HepG2 (cell line): Measurements from ENCODE around the gene JAG1. TPM values are rescaled to one million over a fixed set of nuclear protein-coding genes. Genes with fewer than 3 reads are reported as not detected.

Experiments
- ATAC-seq: fragments of 200-7000 bp; cut with Tn5 transposase; 3 replicates; pipeline ENCODE4 v1.9.1; 2020; ENCODE audit warnings: mild to moderate bottlenecking, moderate library complexity
- BruUV-seq: library from RNA; stranded (reverse); fragments of 400-500 nt; replicated peaks from 2 replicates; lab custom pipeline; 2021; lab: Mats Ljungman, UMichigan
- CTCF ChIA-PET: fragments of 300-600 bp; formaldehyde crosslinking; extraction: SDS; loops from one replicate; lab custom pipeline; 2021; ENCODE audit warnings: low total read pairs, inconsistent platforms, low intra/inter-chr PET ratio; lab: Yijun Ruan, JAX
- POLR2A ChIA-PET: fragments of 350-600 bp; sonication (Branson Sonifier 250); formaldehyde crosslinking; loops from one replicate; lab custom pipeline; 2020; ENCODE audit warnings: antibody characterized with exemption, inconsistent platforms; lab: Yijun Ruan, JAX
- DNase-seq: peaks from one replicate; pipeline ENCODE4 v3.0.0-alpha.2; 2015; ENCODE audit warnings: low spot score
- FAIRE-seq: peaks from 3 replicates; lab custom pipeline; 2011; peaks lifted over from hg19 to GRCh38; lab: Jason Lieb, UNC
- H2AFZ ChIP-seq: one replicate; pipeline ENCODE4 v1.6.1; 2011; ENCODE audit warnings: low read length, inconsistent platforms
- H3K27ac ChIP-seq: fragments of 300-600 bp; 3 replicates; pipeline ENCODE4 v1.8.0; 2011; ENCODE audit warnings: mixed run types, mild to moderate bottlenecking, mixed read lengths, low read length, inconsistent platforms; ENCODE audit not compliant: insufficient read depth; ENCODE audit errors: extremely low read length
- H3K27me3 ChIP-seq, 2 experiments: fragments of 200-600 bp in 1 of 2; 2 replicates in 1 of 2; 3 replicates in 1 of 2; pipeline versions ENCODE4 v1.6.0 to v1.8.0; 2011; ENCODE audit warnings: low read length in 2 of 2, mild to moderate bottlenecking in 2 of 2, moderate library complexity in 2 of 2, inconsistent platforms in 1 of 2; ENCODE audit not compliant: insufficient read depth in 2 of 2, control insufficient read depth in 1 of 2
- H3K36me3 ChIP-seq, 2 experiments: fragments of 200-600 bp in 1 of 2; replicated peaks in 1 of 2; 2 replicates in 1 of 2; 3 replicates in 1 of 2; pipeline versions ENCODE4 v1.5.1 to v1.8.0; 2011; ENCODE audit warnings: low read length in 2 of 2, inconsistent platforms in 1 of 2; ENCODE audit not compliant: insufficient read depth in 2 of 2, control insufficient read depth in 1 of 2
- H3K4me1 ChIP-seq: 2 replicates; pipeline ENCODE4 v1.5.1; 2012; ENCODE audit warnings: low read length, inconsistent platforms; ENCODE audit not compliant: insufficient read depth
- H3K4me2 ChIP-seq: 2 replicates; pipeline ENCODE4 v1.6.0; 2011; ENCODE audit warnings: low read depth, low read length, inconsistent platforms
- H3K4me3 ChIP-seq, 3 experiments: fragments of 200-600 bp in 1 of 3; sonication (generic), shearing (Covaris generic) in 1 of 3; replicated peaks in 1 of 3; 2 replicates each; pipeline ENCODE4 v1.5.1; 2011 to 2016; ENCODE audit warnings: low read length in 3 of 3, inconsistent platforms in 2 of 3, low read depth in 2 of 3, mild to moderate bottlenecking in 2 of 3, control low read depth in 1 of 3, mixed read lengths in 1 of 3; ENCODE audit not compliant: insufficient read depth in 1 of 3
- H3K79me2 ChIP-seq: one replicate; pipeline ENCODE4 v1.6.1; 2011; ENCODE audit warnings: low read length, inconsistent platforms; ENCODE audit not compliant: insufficient read depth
- H3K9ac ChIP-seq: 2 replicates; pipeline ENCODE4 v1.6.0; 2011; ENCODE audit warnings: mild to moderate bottlenecking, low read depth, low read length, inconsistent platforms; ENCODE audit not compliant: insufficient read depth
- H3K9me3 ChIP-seq: 2 replicates; pipeline ENCODE4 v1.5.1; 2012; ENCODE audit warnings: mild to moderate bottlenecking, low read length
- H4K20me1 ChIP-seq: 2 replicates; pipeline ENCODE4 v1.6.0; 2011; ENCODE audit warnings: inconsistent platforms, mild to moderate bottlenecking, low read length, moderate library complexity; ENCODE audit not compliant: insufficient read depth
- CC2D1A ChIP-seq: sonication (generic); formaldehyde crosslinking; IDR thresholded peaks from 2 replicates; pipeline ENCODE4 v1.8.1; 2023; ENCODE audit warnings: mild to moderate bottlenecking, missing genetic modification reagents
- FOXA3 ChIP-seq: IDR thresholded peaks from 2 replicates; pipeline ENCODE4 v1.6.1; 2016; ENCODE audit warnings: missing genetic modification reagents, missing compliant biosample characterization
- KDM5A ChIP-seq: fragments of 200-600 bp; sonication (generic); IDR thresholded peaks from 2 replicates; pipeline ENCODE4 v1.7.0; 2018; ENCODE audit warnings: antibody characterized with exemption, mild to moderate bottlenecking, low read length, borderline replicate concordance
- NR2C2 ChIP-seq: sonication (generic); formaldehyde crosslinking; IDR thresholded peaks from 2 replicates; pipeline ENCODE4 v1.4.0; 2020; ENCODE audit warnings: missing genetic modification reagents, mild to moderate bottlenecking, moderate library complexity, borderline replicate concordance
- PAWR ChIP-seq: sonication (generic); formaldehyde crosslinking; IDR thresholded peaks from 2 replicates; pipeline ENCODE4 v1.4.0; 2020; ENCODE audit warnings: missing genetic modification reagents, mild to moderate bottlenecking, borderline replicate concordance
- POGZ ChIP-seq: sonication (generic); formaldehyde crosslinking; IDR thresholded peaks from 2 replicates; pipeline ENCODE4 v1.4.0; 2020; ENCODE audit warnings: mild to moderate bottlenecking, missing genetic modification reagents
- SALL2 ChIP-seq: sonication (generic); formaldehyde crosslinking; IDR thresholded peaks from 2 replicates; pipeline ENCODE4 v1.8.1; 2023; ENCODE audit warnings: mild to moderate bottlenecking, missing genetic modification reagents, inconsistent platforms
- SOX6 ChIP-seq, 2 experiments: fragments of 450-650 bp in 1 of 2; sonication (generic) in 1 of 2; formaldehyde crosslinking in 1 of 2; IDR thresholded peaks; 2 replicates each; pipeline versions ENCODE4 v1.4.0 to v1.6.1; 2017 to 2020; ENCODE audit warnings: antibody characterized with exemption in 1 of 2, mild to moderate bottlenecking in 1 of 2, missing genetic modification reagents in 1 of 2
- ZNF331 ChIP-seq: sonication (generic); formaldehyde crosslinking; IDR thresholded peaks from 2 replicates; pipeline ENCODE4 v1.4.0; 2020; ENCODE audit warnings: missing genetic modification reagents
- WGBS: methylation state at CpG from one replicate; pipeline ENCODE4 v1.1.6; 2017; ENCODE audit warnings: low lambda C conversion rate; 5-methylcytosine and 5-hydroxymethylcytosine counted together
- in situ Hi-C: cut with HindIII; loops from 2 replicates; pipeline ENCODE4 v1.10.0; 2017; ENCODE audit warnings: low pct_unique_long_range_greater_than_20kb; ENCODE audit not compliant: extremely low pct_ligation_motif_present
- intact Hi-C: fragments of 100-400 bp; cut with micrococcal nuclease; formaldehyde crosslinking; loops from one replicate; pipeline ENCODE4 v1.10.0; 2022; ENCODE audit not compliant: unreplicated experiment
- polyA plus RNA-seq, 8 experiments: library from polyadenylated mRNA; depleted of rRNA in 3 of 8; stranded (reverse) in 7 of 8; unstranded in 1 of 8; fragments of >200 nt; fragmentation: Illumina TruSeq in 4 of 8; extraction: Trizol in 4 of 8; gene quantifications; 2 replicates each; pipeline versions ENCODE4 v1.2.1 to v1.2.3, GENCODE V29; 2011 to 2016; ENCODE audit warnings: low read depth in 4 of 8, missing spikeins in 1 of 8, mixed read lengths in 1 of 8; ENCODE audit not compliant: insufficient read depth in 1 of 8
- total RNA-seq, 5 experiments: library from RNA; depleted of rRNA; stranded (reverse); fragments of >200 nt; fragmentation: Illumina TruSeq; extraction: Trizol; gene quantifications; 2 replicates each; pipeline ENCODE4 v1.2.3, GENCODE V29; 2016; ENCODE audit warnings: low read depth in 1 of 5
- TF ChIP-seq, protein P1 (sequence below): sonication (generic); formaldehyde crosslinking; conservative IDR thresholded peaks from 2 replicates; pipeline ENCODE4 v1.4.0; 2020; ENCODE audit warnings: missing genetic modification reagents
- TF ChIP-seq, protein P2 (sequence below): sonication (generic); formaldehyde crosslinking; IDR thresholded peaks from 2 replicates; pipeline ENCODE4 v1.4.0; 2020; ENCODE audit warnings: missing genetic modification reagents
- TF ChIP-seq, protein P3 (sequence below): sonication (generic); formaldehyde crosslinking; IDR thresholded peaks from 2 replicates; pipeline ENCODE4 v1.5.1; 2020; ENCODE audit warnings: missing genetic modification reagents, mild to moderate bottlenecking, borderline replicate concordance

Gene JAG1
- total and polyA plus RNA-seq, 2 of the 13 experiments (the other 11 are each of a cell fraction or from before 2014, with no cell fraction given) = 47.1 to 56.3 TPM

DNA sequence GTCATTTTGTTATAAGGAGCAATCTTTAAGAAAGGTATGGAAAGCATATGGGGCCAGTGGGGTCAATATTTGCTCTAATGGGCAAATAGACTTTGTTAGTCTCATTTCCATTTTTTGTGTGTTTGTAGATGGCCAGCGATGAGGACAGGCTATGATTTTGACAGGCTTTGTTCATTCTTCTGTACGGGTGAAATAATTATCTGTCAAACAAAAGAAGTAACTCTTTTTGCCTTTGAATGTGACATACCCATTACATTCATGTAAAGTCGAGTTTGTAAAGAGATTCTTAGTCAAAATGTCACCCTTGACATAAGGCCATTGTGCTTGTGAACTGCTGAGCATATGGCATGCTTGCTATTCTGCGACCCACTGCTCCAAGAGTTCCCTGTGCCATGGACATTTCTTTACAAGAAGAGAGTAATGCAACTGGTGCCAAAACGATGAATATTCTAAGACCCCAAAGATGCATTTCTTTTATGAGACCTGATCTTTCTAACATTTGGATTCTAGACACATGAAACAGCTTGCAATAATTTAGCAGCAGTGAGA, 38.2 kb upstream of the JAG1 start (continued):
- TF ChIP-seq FOXA3 = peak; percentile 77
- 0 out of 2 replicates have a peak, but pooled peaks have one; percentile 28 for TF ChIP-seq NR2C2 (CRISPR knock-in tag)
- TF ChIP-seq, protein P1, sequence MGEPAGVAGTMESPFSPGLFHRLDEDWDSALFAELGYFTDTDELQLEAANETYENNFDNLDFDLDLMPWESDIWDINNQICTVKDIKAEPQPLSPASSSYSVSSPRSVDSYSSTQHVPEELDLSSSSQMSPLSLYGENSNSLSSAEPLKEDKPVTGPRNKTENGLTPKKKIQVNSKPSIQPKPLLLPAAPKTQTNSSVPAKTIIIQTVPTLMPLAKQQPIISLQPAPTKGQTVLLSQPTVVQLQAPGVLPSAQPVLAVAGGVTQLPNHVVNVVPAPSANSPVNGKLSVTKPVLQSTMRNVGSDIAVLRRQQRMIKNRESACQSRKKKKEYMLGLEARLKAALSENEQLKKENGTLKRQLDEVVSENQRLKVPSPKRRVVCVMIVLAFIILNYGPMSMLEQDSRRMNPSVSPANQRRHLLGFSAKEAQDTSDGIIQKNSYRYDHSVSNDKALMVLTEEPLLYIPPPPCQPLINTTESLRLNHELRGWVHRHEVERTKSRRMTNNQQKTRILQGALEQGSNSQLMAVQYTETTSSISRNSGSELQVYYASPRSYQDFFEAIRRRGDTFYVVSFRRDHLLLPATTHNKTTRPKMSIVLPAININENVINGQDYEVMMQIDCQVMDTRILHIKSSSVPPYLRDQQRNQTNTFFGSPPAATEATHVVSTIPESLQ (CRISPR knock-in tag) = 0 out of 2 replicates have a peak, but pooled peaks have one; percentile 2
- TF ChIP-seq, protein P2, sequence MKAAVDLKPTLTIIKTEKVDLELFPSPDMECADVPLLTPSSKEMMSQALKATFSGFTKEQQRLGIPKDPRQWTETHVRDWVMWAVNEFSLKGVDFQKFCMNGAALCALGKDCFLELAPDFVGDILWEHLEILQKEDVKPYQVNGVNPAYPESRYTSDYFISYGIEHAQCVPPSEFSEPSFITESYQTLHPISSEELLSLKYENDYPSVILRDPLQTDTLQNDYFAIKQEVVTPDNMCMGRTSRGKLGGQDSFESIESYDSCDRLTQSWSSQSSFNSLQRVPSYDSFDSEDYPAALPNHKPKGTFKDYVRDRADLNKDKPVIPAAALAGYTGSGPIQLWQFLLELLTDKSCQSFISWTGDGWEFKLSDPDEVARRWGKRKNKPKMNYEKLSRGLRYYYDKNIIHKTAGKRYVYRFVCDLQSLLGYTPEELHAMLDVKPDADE = no peak
- no peak for TF ChIP-seq POGZ (CRISPR knock-in tag)
- TF ChIP-seq SALL2 (CRISPR knock-in tag) = no peak

DNA sequence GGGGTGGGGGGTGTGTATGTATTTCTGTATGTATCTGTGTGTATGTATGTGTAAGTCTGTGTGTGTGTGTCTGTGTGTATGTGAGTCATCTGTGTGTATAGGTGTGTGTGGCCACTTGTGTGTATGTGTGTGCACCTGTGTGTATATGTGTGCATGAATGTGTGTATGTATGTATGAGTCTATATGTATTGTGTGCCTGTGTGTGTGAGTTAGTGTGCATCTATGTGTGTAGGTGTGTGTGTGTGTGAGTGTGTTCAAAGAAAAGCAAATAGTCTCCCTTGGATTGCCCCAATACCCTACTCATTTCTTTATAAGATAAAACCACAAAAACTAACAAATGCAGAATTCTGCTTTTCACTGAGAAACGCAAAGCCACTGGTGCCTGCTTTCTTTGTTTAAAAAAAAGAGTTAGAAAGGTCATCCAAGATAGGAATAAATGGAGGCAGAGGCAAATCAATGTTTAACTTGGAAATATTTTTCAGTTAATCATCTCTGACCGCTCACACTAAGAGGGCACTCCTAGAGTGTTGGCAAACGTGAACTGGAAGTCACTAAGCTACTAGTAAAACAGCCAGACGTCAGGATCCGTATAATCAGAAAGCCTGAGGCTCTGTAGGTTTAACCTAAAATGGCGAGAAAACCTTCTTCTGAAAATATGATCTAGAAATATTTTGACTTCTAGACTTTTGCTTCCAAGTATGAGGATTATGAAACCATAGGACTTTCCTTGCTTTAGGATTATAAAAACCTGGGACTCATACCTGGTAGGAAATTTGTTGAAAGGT, 37.4 kb upstream of the JAG1 start:
- ChIA-PET POLR2A (interaction anchor here (0.8 to 9.1 kb wide), 17 partner anchors 9 to 276 kb away, joined by 3 to 104 read pairs (median 3); partner anchors contain the start of genes JAG1, MKKS and SLX4IP), CTCF (no interaction called here)
- peak overlapping the region; percentile 44 for H2AFZ ChIP-seq
- under 1% methylated on average over 6 of the region's 6 CpGs for WGBS
- in situ Hi-C loops (no loop called here), intact Hi-C loops (loop anchor here (1.0 kb wide), 1 partner anchor 239 kb away; no protein-coding TSS in a partner anchor)
- peak overlapping the region; percentile 39 to 61 (median 58); a peak in 5 of 6 replicates for H3K4me3 ChIP-seq
- TSS peak; percentile 76 for BruUV-seq
- peak overlapping the region; percentile 76 for H3K9ac ChIP-seq
- no peaks in the 10 kb centered on the region for H3K27me3 ChIP-seq
- no peaks in the 10 kb centered on the region for H4K20me1 ChIP-seq
- peak overlapping the region; percentile 93 for H3K27ac ChIP-seq
- no peaks in the 10 kb centered on the region for H3K36me3 ChIP-seq
- H3K4me2 ChIP-seq = peak overlapping the region; percentile 84
- ATAC-seq (peak; percentile 87), FAIRE-seq (peak; percentile 60), DNase-seq (peak; percentile 97)
- no peaks in the 10 kb centered on the region for H3K79me2 ChIP-seq
- peaks cover 98% of the 10 kb centered on the region for H3K4me1 ChIP-seq
- H3K9me3 ChIP-seq = no peaks in the 10 kb centered on the region
- no peak for TF ChIP-seq PAWR
- TF ChIP-seq, protein P3, sequence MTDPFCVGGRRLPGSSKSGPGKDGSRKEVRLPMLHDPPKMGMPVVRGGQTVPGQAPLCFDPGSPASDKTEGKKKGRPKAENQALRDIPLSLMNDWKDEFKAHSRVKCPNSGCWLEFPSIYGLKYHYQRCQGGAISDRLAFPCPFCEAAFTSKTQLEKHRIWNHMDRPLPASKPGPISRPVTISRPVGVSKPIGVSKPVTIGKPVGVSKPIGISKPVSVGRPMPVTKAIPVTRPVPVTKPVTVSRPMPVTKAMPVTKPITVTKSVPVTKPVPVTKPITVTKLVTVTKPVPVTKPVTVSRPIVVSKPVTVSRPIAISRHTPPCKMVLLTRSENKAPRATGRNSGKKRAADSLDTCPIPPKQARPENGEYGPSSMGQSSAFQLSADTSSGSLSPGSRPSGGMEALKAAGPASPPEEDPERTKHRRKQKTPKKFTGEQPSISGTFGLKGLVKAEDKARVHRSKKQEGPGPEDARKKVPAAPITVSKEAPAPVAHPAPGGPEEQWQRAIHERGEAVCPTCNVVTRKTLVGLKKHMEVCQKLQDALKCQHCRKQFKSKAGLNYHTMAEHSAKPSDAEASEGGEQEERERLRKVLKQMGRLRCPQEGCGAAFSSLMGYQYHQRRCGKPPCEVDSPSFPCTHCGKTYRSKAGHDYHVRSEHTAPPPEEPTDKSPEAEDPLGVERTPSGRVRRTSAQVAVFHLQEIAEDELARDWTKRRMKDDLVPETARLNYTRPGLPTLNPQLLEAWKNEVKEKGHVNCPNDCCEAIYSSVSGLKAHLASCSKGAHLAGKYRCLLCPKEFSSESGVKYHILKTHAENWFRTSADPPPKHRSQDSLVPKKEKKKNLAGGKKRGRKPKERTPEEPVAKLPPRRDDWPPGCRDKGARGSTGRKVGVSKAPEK = peak; percentile 88; the same call in 1 of the 2 replicates
- TF ChIP-seq SOX6 (IDR thresholded peaks at IDR 0.05) = no peak
- TF ChIP-seq SOX6 (CRISPR knock-in tag; IDR thresholded peaks at IDR 0.05) = peak; percentile 31; the same call in 1 of the 2 replicates
- peak; percentile 28; the same call in 1 of the 2 replicates for TF ChIP-seq KDM5A
- peak; percentile 52; the same call in 1 of the 2 replicates for TF ChIP-seq ZNF331 (CRISPR knock-in tag)
- 0 out of 2 replicates have a peak, but pooled peaks have one; percentile 82 for TF ChIP-seq CC2D1A (CRISPR knock-in tag)
